HepG2 (cell line): ENCODE results near the gene DNAJC7. TPM values are rescaled to one million over a fixed set of nuclear protein-coding genes. Genes with fewer than 3 reads are reported as not detected.

Experiments used
- ATAC-seq: fragments of 200-7000 bp; cut with Tn5 transposase; 3 replicates; pipeline ENCODE4 v1.9.1; 2020; ENCODE audit warnings: mild to moderate bottlenecking, moderate library complexity
- BruUV-seq: library from RNA; stranded (reverse); fragments of 400-500 nt; replicated peaks from 2 replicates; lab custom pipeline; 2021; lab: Mats Ljungman, UMichigan
- CTCF ChIA-PET: fragments of 300-600 bp; formaldehyde crosslinking; extraction: SDS; loops from one replicate; lab custom pipeline; 2021; ENCODE audit warnings: low total read pairs, inconsistent platforms, low intra/inter-chr PET ratio; lab: Yijun Ruan, JAX
- POLR2A ChIA-PET: fragments of 350-600 bp; sonication (Branson Sonifier 250); formaldehyde crosslinking; loops from one replicate; lab custom pipeline; 2020; ENCODE audit warnings: antibody characterized with exemption, inconsistent platforms; lab: Yijun Ruan, JAX
- DNase-seq: peaks from one replicate; pipeline ENCODE4 v3.0.0-alpha.2; 2015; ENCODE audit warnings: low spot score
- FAIRE-seq: peaks from 3 replicates; lab custom pipeline; 2011; peaks lifted over from hg19 to GRCh38; lab: Jason Lieb, UNC
- H2AFZ ChIP-seq: one replicate; pipeline ENCODE4 v1.6.1; 2011; ENCODE audit warnings: low read length, inconsistent platforms
- H3K27ac ChIP-seq: fragments of 300-600 bp; 3 replicates; pipeline ENCODE4 v1.8.0; 2011; ENCODE audit warnings: mixed run types, mild to moderate bottlenecking, mixed read lengths, low read length, inconsistent platforms; ENCODE audit not compliant: insufficient read depth; ENCODE audit errors: extremely low read length
- H3K27me3 ChIP-seq, 2 experiments: fragments of 200-600 bp in 1 of 2; 2 replicates in 1 of 2; 3 replicates in 1 of 2; pipeline versions ENCODE4 v1.6.0 to v1.8.0; 2011; ENCODE audit warnings: low read length in 2 of 2, mild to moderate bottlenecking in 2 of 2, moderate library complexity in 2 of 2, inconsistent platforms in 1 of 2; ENCODE audit not compliant: insufficient read depth in 2 of 2, control insufficient read depth in 1 of 2
- H3K36me3 ChIP-seq, 2 experiments: fragments of 200-600 bp in 1 of 2; replicated peaks in 1 of 2; 2 replicates in 1 of 2; 3 replicates in 1 of 2; pipeline versions ENCODE4 v1.5.1 to v1.8.0; 2011; ENCODE audit warnings: low read length in 2 of 2, inconsistent platforms in 1 of 2; ENCODE audit not compliant: insufficient read depth in 2 of 2, control insufficient read depth in 1 of 2
- H3K4me1 ChIP-seq: 2 replicates; pipeline ENCODE4 v1.5.1; 2012; ENCODE audit warnings: low read length, inconsistent platforms; ENCODE audit not compliant: insufficient read depth
- H3K4me2 ChIP-seq: 2 replicates; pipeline ENCODE4 v1.6.0; 2011; ENCODE audit warnings: low read depth, low read length, inconsistent platforms
- H3K4me3 ChIP-seq, 3 experiments: fragments of 200-600 bp in 1 of 3; sonication (generic), shearing (Covaris generic) in 1 of 3; replicated peaks in 1 of 3; 2 replicates each; pipeline ENCODE4 v1.5.1; 2011 to 2016; ENCODE audit warnings: low read length in 3 of 3, inconsistent platforms in 2 of 3, low read depth in 2 of 3, mild to moderate bottlenecking in 2 of 3, control low read depth in 1 of 3, mixed read lengths in 1 of 3; ENCODE audit not compliant: insufficient read depth in 1 of 3
- H3K79me2 ChIP-seq: one replicate; pipeline ENCODE4 v1.6.1; 2011; ENCODE audit warnings: low read length, inconsistent platforms; ENCODE audit not compliant: insufficient read depth
- H3K9ac ChIP-seq: 2 replicates; pipeline ENCODE4 v1.6.0; 2011; ENCODE audit warnings: mild to moderate bottlenecking, low read depth, low read length, inconsistent platforms; ENCODE audit not compliant: insufficient read depth
- H3K9me3 ChIP-seq: 2 replicates; pipeline ENCODE4 v1.5.1; 2012; ENCODE audit warnings: mild to moderate bottlenecking, low read length
- H4K20me1 ChIP-seq: 2 replicates; pipeline ENCODE4 v1.6.0; 2011; ENCODE audit warnings: inconsistent platforms, mild to moderate bottlenecking, low read length, moderate library complexity; ENCODE audit not compliant: insufficient read depth
- CAMTA2 ChIP-seq: sonication (generic); formaldehyde crosslinking; IDR thresholded peaks from 2 replicates; pipeline ENCODE4 v1.4.0; 2020; ENCODE audit warnings: mild to moderate bottlenecking, missing genetic modification reagents, borderline replicate concordance
- GPBP1L1 ChIP-seq: sonication (generic); formaldehyde crosslinking; IDR thresholded peaks from 2 replicates; pipeline ENCODE4 v1.5.0; 2020; ENCODE audit warnings: mild to moderate bottlenecking, missing genetic modification reagents
- HES4 ChIP-seq: sonication (generic); formaldehyde crosslinking; IDR thresholded peaks from 2 replicates; pipeline ENCODE4 v1.9.0; 2021; ENCODE audit warnings: mild to moderate bottlenecking, missing genetic modification reagents, borderline replicate concordance
- IRF2 ChIP-seq: IDR thresholded peaks from 2 replicates; pipeline ENCODE4 v1.6.1; 2018; ENCODE audit warnings: missing genetic modification reagents, missing compliant biosample characterization
- TGIF2 ChIP-seq: IDR thresholded peaks from 2 replicates; pipeline ENCODE4 v1.6.1; 2016; ENCODE audit warnings: control low read depth, missing compliant biosample characterization
- ZBED4 ChIP-seq: sonication (generic); formaldehyde crosslinking; IDR thresholded peaks from 2 replicates; pipeline ENCODE4 v1.4.0; 2020; ENCODE audit warnings: missing genetic modification reagents, borderline replicate concordance
- ZFP36L2 ChIP-seq: sonication (generic); formaldehyde crosslinking; IDR thresholded peaks from 2 replicates; pipeline ENCODE4 v1.4.0; 2020; ENCODE audit warnings: missing genetic modification reagents
- ZNF777 ChIP-seq: sonication (generic); formaldehyde crosslinking; IDR thresholded peaks from 2 replicates; pipeline ENCODE4 v1.4.0; 2020; ENCODE audit warnings: missing genetic modification reagents
- ZNF891 ChIP-seq: sonication (generic); formaldehyde crosslinking; IDR thresholded peaks from 2 replicates; pipeline ENCODE4 v1.5.0; 2020; ENCODE audit warnings: mild to moderate bottlenecking, missing genetic modification reagents
- WGBS: methylation state at CpG from one replicate; pipeline ENCODE4 v1.1.6; 2017; ENCODE audit warnings: low lambda C conversion rate; 5-methylcytosine and 5-hydroxymethylcytosine counted together
- in situ Hi-C: cut with HindIII; loops from 2 replicates; pipeline ENCODE4 v1.10.0; 2017; ENCODE audit warnings: low pct_unique_long_range_greater_than_20kb; ENCODE audit not compliant: extremely low pct_ligation_motif_present
- intact Hi-C: fragments of 100-400 bp; cut with micrococcal nuclease; formaldehyde crosslinking; loops from one replicate; pipeline ENCODE4 v1.10.0; 2022; ENCODE audit not compliant: unreplicated experiment
- polyA plus RNA-seq, 8 experiments: library from polyadenylated mRNA; depleted of rRNA in 3 of 8; stranded (reverse) in 7 of 8; unstranded in 1 of 8; fragments of >200 nt; fragmentation: Illumina TruSeq in 4 of 8; extraction: Trizol in 4 of 8; gene quantifications; 2 replicates each; pipeline versions ENCODE4 v1.2.1 to v1.2.3, GENCODE V29; 2011 to 2016; ENCODE audit warnings: low read depth in 4 of 8, missing spikeins in 1 of 8, mixed read lengths in 1 of 8; ENCODE audit not compliant: insufficient read depth in 1 of 8
- total RNA-seq, 5 experiments: library from RNA; depleted of rRNA; stranded (reverse); fragments of >200 nt; fragmentation: Illumina TruSeq; extraction: Trizol; gene quantifications; 2 replicates each; pipeline ENCODE4 v1.2.3, GENCODE V29; 2016; ENCODE audit warnings: low read depth in 1 of 5
- TF ChIP-seq, protein P1 (sequence below): sonication (generic); formaldehyde crosslinking; IDR thresholded peaks from 2 replicates; pipeline ENCODE4 v1.4.0; 2020; ENCODE audit warnings: missing genetic modification reagents, mild to moderate bottlenecking, borderline replicate concordance
- TF ChIP-seq, protein P2 (sequence below): sonication (generic); formaldehyde crosslinking; conservative IDR thresholded peaks from 2 replicates; pipeline ENCODE4 v1.8.0; 2022; ENCODE audit warnings: mild to moderate bottlenecking, moderate library complexity, missing genetic modification reagents

DNAJC7 gene
- total and polyA plus RNA-seq, 2 of the 13 experiments (the other 11 are each of a cell fraction or from before 2014, with no cell fraction given) = 47.7 to 132 TPM

- Histone ChIP-seq H3K36me3 (no peaks in the 10 kb centered on the region), H3K9me3 (no peaks in the 10 kb centered on the region), H3K79me2 (no peaks in the 10 kb centered on the region), H3K4me3 (no peak overlapping the region), H3K4me1 (peaks cover 10% of the 10 kb centered on the region), H4K20me1 (no peaks in the 10 kb centered on the region), H3K27ac (no peak overlapping the region), H3K27me3 (no peaks in the 10 kb centered on the region), H3K4me2 (no peak overlapping the region), H3K9ac (no peak overlapping the region), H2AFZ (no peak overlapping the region)
- POLR2A ChIA-PET = no interaction called here
- TF ChIP-seq CAMTA2 (CRISPR knock-in tag) (no peak), GPBP1L1 (CRISPR knock-in tag) (no peak), ZBED4 (no peak), IRF2 (CRISPR knock-in tag) (no peak), ZNF891 (CRISPR knock-in tag) (no peak), TGIF2 (CRISPR knock-in tag) (no peak), ZFP36L2 (CRISPR knock-in tag) (no peak), HES4 (CRISPR knock-in tag) (no peak), ZNF777 (CRISPR knock-in tag) (no peak)
- TF ChIP-seq, protein P1, sequence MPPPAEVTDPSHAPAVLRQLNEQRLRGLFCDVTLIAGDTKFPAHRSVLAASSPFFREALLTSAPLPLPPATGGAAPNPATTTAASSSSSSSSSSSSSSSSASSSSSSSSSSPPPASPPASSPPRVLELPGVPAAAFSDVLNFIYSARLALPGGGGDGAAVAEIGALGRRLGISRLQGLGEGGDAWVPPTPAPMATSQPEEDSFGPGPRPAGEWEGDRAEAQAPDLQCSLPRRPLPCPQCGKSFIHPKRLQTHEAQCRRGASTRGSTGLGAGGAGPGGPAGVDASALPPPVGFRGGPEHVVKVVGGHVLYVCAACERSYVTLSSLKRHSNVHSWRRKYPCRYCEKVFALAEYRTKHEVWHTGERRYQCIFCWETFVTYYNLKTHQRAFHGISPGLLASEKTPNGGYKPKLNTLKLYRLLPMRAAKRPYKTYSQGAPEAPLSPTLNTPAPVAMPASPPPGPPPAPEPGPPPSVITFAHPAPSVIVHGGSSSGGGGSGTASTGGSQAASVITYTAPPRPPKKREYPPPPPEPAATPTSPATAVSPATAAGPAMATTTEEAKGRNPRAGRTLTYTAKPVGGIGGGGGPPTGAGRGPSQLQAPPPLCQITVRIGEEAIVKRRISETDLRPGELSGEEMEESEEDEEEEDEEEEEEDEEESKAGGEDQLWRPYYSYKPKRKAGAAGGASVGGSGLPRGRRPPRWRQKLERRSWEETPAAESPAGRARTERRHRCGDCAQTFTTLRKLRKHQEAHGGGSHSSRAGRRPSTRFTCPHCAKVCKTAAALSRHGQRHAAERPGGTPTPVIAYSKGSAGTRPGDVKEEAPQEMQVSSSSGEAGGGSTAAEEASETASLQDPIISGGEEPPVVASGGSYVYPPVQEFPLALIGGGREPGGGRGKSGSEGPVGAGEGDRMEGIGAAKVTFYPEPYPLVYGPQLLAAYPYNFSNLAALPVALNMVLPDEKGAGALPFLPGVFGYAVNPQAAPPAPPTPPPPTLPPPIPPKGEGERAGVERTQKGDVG (CRISPR knock-in tag) = no peak
- TF ChIP-seq, protein P2, sequence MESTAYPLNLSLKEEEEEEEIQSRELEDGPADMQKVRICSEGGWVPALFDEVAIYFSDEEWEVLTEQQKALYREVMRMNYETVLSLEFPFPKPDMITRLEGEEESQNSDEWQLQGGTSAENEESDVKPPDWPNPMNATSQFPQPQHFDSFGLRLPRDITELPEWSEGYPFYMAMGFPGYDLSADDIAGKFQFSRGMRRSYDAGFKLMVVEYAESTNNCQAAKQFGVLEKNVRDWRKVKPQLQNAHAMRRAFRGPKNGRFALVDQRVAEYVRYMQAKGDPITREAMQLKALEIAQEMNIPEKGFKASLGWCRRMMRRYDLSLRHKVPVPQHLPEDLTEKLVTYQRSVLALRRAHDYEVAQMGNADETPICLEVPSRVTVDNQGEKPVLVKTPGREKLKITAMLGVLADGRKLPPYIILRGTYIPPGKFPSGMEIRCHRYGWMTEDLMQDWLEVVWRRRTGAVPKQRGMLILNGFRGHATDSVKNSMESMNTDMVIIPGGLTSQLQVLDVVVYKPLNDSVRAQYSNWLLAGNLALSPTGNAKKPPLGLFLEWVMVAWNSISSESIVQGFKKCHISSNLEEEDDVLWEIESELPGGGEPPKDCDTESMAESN = no peak
- intact Hi-C loops = no loop called here
- in situ Hi-C loops = loop anchor here (5.0 kb wide), 1 partner anchor 98 kb away; no protein-coding TSS in a partner anchor
- 35% methylated on average over 4 of the region's 4 CpGs for WGBS
- CTCF ChIA-PET = no interaction called here
- no peak for FAIRE-seq
- BruUV-seq = no TSS peak
- ATAC-seq = no peak
- DNase-seq = no peak
Observed at GRCh38 chr17:42060231-42060630, 43.0 kb upstream of the DNAJC7 start.
